GM18873 (cell line): ENCODE measurements around the gene HNRNPM.

Experiments used
- ATAC-seq: cut with Tn5 transposase; IDR thresholded peaks from one replicate; pipeline ENCODE4 v1.9.1; 2021; ENCODE audit warnings: mild to moderate bottlenecking, moderate library complexity, moderate number of reproducible peaks; ENCODE audit not compliant: unreplicated experiment, low FRiP score

HNRNPM gene

DNA sequence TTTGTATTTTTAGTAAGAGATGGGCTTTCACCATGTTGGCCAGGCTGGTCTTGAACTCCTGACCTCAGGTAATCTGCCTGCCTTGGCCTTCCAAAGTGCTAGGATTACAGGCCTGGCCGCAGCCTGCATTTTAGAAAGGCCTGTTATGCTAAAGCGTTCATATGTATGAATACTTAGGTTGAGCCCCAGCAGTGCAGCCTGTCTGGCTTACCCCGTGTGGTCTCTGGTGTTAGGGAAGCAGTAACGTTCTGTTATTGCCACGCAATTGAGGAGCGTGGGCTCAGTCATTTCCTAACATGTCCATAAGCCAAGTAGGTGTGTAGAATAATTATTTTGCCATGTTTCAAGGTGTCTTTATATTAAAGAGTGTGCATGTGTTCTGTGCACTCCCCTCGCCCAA lies 14.3 kb downstream of the HNRNPM start:
- ATAC-seq: no peak

- ATAC-seq: no peak
Measured at GRCh38 chr19:8459520-8460270, 14.9 kb downstream of the HNRNPM start.

- ATAC-seq: no peak
Measured at GRCh38 chr19:8460516-8461298, 15.9 kb downstream of the HNRNPM start.

- ATAC-seq: no peak
Measured at GRCh38 chr19:8461376-8461775, 16.6 kb downstream of the HNRNPM start.

GRCh38 chr19:8461891-8462290 lies 17.1 kb downstream of the HNRNPM start:
- no peak for ATAC-seq

DNA sequence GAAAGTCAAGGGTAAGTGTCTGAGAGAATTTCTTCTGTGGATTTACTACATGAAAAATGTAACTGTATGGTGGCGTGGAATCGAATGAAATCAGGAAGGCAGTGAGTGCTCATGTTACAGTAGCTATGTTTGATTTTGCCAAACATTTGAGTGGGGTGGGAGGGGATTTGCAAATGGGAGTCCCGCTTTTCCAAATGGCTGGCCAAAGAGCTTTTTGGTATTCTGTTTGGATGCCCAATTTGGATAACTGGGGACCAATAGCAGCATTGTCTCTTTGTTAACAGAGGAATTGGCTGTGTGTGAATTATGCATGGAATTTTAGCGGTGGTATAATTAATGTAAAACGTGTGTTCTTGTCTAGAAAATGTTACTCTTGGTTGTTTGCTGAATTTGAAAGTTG lies 17.8 kb downstream of the HNRNPM start:
- no peak for ATAC-seq

DNA sequence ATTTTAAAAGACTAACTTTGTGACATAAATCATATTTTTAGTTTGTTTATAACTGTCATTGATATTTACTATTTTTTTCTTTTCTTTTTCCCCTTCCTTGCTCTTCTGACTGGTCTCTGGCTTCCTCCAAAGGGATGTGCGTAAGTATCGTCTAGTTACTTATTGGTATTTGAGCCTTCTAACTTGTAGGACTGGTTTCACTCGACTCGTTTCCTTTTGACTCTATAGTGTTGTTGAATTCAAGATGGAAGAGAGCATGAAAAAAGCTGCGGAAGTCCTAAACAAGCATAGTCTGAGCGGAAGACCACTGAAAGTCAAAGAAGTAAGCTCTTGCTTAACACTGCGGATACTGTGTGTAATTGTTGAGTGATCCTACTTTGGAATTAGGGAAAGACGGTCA lies 18.6 kb downstream of the HNRNPM start:
- ATAC-seq: no peak

DNA sequence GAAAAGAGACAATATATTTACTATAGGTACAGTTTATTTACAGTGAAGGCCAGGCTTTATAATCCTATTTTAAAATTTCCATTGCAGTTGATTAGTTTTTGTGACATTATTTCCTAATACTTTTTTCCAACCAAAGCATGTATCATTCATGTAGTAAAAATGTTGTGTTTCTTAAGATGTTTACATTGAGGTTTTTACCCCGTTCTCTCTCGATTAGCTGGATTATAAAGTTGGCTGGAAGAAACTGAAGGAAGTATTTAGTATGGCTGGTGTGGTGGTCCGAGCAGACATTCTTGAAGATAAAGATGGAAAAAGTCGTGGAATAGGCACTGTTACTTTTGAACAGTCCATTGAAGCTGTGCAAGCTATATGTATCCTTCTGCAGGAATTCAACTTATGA lies 21.2 kb downstream of the HNRNPM start:
- no peak for ATAC-seq

GRCh38 chr19:8468124-8468523 lies 23.3 kb downstream of the HNRNPM start:
- no peak for ATAC-seq

DNA sequence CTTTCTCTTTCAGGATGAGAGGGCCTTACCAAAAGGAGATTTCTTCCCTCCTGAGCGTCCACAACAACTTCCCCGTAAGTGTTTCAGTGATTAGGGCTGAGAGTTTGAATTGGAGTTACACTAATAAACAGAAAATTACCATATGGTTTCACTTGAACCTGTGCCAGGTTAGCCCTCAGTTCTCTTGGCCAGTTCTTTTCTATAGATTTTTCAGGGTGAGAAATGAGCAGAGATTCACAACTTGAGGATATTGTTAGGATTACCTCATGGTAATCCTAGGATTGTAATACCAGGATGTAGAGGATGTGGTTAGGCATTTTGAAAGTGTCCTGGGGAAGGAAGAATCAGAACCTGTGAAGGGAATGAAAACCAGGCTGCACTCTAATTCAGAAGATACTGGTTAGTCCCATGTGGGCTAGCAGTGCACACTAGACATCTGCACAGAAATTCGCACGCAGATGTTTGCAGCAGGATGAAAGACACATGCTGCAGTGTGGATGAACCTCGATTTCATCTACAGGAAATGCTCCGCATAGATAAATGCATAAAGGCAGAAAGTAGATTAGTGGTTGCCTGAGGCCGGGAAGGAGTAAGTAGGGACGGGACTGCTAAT lies 24.1 kb downstream of the HNRNPM start:
- ATAC-seq: no peak

DNA sequence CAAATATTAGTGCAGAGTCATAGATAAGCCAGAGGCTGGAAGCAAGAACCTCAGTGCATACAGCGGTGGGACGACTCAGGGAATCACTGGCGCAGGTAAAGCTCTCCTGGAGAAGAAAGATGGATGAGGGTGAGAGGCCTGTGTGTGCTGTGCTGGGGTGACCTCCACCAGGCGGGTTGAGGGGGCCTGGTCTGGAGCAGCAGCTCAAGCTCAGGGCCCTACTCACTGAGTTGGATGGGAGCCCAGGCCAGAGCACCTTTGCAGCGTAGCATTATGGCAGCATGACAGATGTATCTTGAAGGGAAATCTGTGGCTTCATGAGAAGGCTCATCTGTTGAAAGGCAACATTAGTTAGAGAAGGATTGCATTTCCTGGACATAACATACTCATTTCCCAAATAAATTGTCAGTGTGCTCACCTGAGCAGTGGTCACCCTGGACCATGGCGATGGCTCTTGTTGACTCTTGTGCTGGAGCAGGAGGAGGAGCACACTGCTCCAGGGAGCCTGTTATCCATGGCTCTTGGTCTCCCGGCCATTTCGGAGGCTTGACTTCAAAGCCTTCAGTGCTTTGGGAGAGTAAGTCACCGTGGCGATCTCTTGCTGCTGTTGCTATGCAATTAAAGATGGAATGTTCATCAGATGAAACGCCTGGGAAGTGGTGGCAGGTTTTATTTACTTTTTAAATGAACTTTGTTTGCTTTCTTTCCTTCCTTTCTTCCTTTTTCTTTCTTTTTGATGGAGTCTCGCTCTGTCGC lies 25.0 kb downstream of the HNRNPM start:
- no peak for ATAC-seq

DNA sequence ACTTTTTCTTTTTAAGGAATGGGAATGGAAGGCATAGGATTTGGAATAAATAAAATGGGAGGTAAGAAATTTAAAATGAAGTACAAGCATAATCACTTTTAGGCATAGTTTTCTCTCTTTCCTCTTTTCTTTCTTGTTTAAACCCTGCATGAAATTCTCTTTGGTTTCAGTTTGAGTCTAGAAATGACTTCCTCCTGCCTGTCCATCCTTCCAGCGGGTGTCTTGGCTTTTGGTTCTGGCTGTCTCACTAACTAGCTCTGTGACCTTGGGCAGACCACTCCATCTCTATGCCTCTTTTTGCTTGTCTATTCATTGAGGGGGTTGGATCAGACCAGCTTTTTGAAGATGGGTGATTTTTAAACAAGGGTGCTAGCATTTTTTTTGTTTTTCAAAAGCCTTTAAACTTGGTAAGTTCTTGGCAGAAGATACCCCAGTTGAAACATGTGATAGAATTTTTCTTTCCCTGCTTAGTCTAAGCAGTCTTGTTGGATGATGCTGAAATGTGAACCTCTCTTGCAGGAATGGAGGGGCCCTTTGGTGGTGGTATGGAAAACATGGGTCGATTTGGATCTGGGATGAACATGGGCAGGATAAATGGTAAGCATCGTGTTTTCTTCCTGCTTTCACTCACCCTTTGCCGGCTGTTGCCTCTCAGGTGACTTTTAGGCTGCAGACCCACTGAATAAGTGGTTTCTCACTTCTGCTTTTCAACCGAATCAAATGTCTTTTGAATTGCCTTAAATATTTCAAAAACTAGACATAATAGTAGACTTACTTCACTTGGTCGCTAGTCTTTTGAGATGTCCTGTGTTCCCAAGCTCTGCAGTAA lies 29.1 kb downstream of the HNRNPM start:
- ATAC-seq: no peak

- no peak for ATAC-seq
Measured at GRCh38 chr19:8475005-8475404, 30.2 kb downstream of the HNRNPM start.

GRCh38 chr19:8476524-8476923 lies 31.7 kb downstream of the HNRNPM start:
- no peak for ATAC-seq

GRCh38 chr19:8477889-8478288 lies 33.1 kb downstream of the HNRNPM start:
- ATAC-seq: no peak

- no peak for ATAC-seq
Measured at GRCh38 chr19:8478598-8478997, 33.8 kb downstream of the HNRNPM start.

DNA sequence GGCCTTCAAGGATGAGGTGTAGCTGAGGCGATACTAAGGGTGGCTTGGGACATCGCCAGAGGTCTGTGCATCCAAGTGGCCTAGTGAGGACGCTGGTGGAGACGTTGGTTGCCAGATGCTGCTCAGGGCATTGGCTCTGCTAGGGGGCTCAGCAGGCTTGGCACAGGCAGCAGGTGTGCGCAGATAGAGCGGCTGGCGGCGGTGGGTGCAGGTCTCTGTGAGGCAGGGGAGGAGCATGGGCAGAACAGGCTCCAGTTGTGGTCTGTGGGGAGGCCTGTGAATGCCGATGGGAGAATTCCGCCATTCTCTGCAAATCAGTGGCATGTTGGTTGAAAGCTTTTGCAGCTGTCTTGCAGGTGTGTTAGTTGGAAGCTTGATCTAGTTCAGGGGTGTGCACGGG lies 36.4 kb downstream of the HNRNPM start:
- ATAC-seq: no peak

DNA sequence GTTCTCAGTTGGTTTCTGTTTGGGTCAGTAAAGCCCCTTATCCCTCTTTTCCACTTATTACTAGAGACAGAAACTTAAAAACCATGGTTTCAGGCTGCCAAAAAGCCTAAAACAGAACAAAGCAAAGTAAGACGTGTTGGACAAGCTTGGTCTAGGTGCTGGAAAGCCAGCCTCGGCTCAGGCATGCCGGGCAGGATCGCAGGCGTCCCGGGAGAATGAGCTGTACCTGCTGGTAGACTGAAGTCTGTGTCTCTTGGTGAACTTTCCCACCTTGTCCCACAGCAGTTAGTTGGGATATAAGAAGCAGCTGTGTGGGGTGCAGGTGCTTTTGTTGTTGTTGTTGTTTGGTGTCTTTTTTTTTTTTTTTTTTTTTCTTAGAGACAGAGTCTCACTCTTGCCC lies 36.8 kb downstream of the HNRNPM start:
- ATAC-seq: no peak

- no peak for ATAC-seq
Measured at GRCh38 chr19:8482696-8483095, 37.9 kb downstream of the HNRNPM start.

GRCh38 chr19:8483165-8483564 lies 38.4 kb downstream of the HNRNPM start:
- no peak for ATAC-seq
